Adipocyte (in vitro differentiated cells): ENCODE data around the gene GRIA1.

Experiments used
- DNase-seq: peaks from one replicate; pipeline ENCODE4 v3.0.0-alpha.2; 2015; ENCODE audit warnings: low read depth
- H3K27me3 ChIP-seq: replicated peaks from 2 replicates; pipeline ENCODE4 v1.7.0; 2013; ENCODE audit warnings: mild to moderate bottlenecking, low read length, moderate library complexity; ENCODE audit not compliant: control insufficient read depth, insufficient read depth
- H3K36me3 ChIP-seq: 2 replicates; pipeline ENCODE4 v1.7.0; 2013; ENCODE audit warnings: low read length, mild to moderate bottlenecking, moderate library complexity; ENCODE audit not compliant: control insufficient read depth, insufficient read depth, severe bottlenecking
- H3K4me1 ChIP-seq: 2 replicates; pipeline ENCODE4 v1.7.0; 2013; ENCODE audit warnings: mild to moderate bottlenecking, low read length, moderate library complexity; ENCODE audit not compliant: control insufficient read depth, insufficient read depth
- H3K4me3 ChIP-seq: 2 replicates; pipeline ENCODE4 v1.7.0; 2013; ENCODE audit warnings: mild to moderate bottlenecking, low read length, moderate library complexity
- H3K9ac ChIP-seq: 2 replicates; pipeline ENCODE4 v1.7.0; 2013; ENCODE audit warnings: mild to moderate bottlenecking, low read length, moderate library complexity
- H3K9me3 ChIP-seq: 2 replicates; pipeline ENCODE4 v1.7.0; 2013; ENCODE audit warnings: mild to moderate bottlenecking, low read length, moderate library complexity; ENCODE audit not compliant: control insufficient read depth

GRIA1 gene

GRCh38 chr5:153630546-153630945 lies 140.1 kb downstream of the GRIA1 start:
- Histone ChIP-seq H3K27me3 (no peaks in the 10 kb centered on the region), H3K36me3 (no peaks in the 10 kb centered on the region), H3K9ac (no peak overlapping the region), H3K4me1 (peaks cover 24% of the 10 kb centered on the region), H3K9me3 (no peaks in the 10 kb centered on the region), H3K4me3 (no peak overlapping the region)
- no peak for DNase-seq

- no peak overlapping the region for H3K4me3 ChIP-seq
- H3K9ac ChIP-seq: peak overlapping the region; percentile 22
- H3K4me1 ChIP-seq: peaks cover 22% of the 10 kb centered on the region
- DNase-seq: peak; percentile 34
- no peaks in the 10 kb centered on the region for H3K27me3 ChIP-seq
- no peaks in the 10 kb centered on the region for H3K9me3 ChIP-seq
- H3K36me3 ChIP-seq: no peaks in the 10 kb centered on the region
Observed at GRCh38 chr5:153632748-153633290, 142.3 kb downstream of the GRIA1 start.

GRCh38 chr5:153636670-153637451 lies 146.4 kb downstream of the GRIA1 start:
- Histone ChIP-seq H3K4me1 (peaks cover 17% of the 10 kb centered on the region), H3K9ac (no peak overlapping the region), H3K36me3 (no peaks in the 10 kb centered on the region), H3K27me3 (no peaks in the 10 kb centered on the region), H3K9me3 (no peaks in the 10 kb centered on the region), H3K4me3 (no peak overlapping the region)
- DNase-seq: no peak

- no peak for DNase-seq
- Histone ChIP-seq H3K9me3 (no peaks in the 10 kb centered on the region), H3K27me3 (no peaks in the 10 kb centered on the region), H3K9ac (no peak overlapping the region), H3K36me3 (no peaks in the 10 kb centered on the region), H3K4me3 (no peak overlapping the region), H3K4me1 (peaks cover 17% of the 10 kb centered on the region)
Observed at GRCh38 chr5:153640293-153640692, 149.8 kb downstream of the GRIA1 start.

- H3K4me1 ChIP-seq: peaks cover 17% of the 10 kb centered on the region
- H3K36me3 ChIP-seq: no peaks in the 10 kb centered on the region
- no peaks in the 10 kb centered on the region for H3K9me3 ChIP-seq
- H3K27me3 ChIP-seq: no peaks in the 10 kb centered on the region
- no peak for DNase-seq
- no peak overlapping the region for H3K9ac ChIP-seq
- no peak overlapping the region for H3K4me3 ChIP-seq
Observed at GRCh38 chr5:153641183-153641688, 150.8 kb downstream of the GRIA1 start.

- no peak for DNase-seq
- H3K9me3 ChIP-seq: no peaks in the 10 kb centered on the region
- no peaks in the 10 kb centered on the region for H3K27me3 ChIP-seq
- H3K36me3 ChIP-seq: no peaks in the 10 kb centered on the region
- H3K4me3 ChIP-seq: no peak overlapping the region
- H3K4me1 ChIP-seq: peaks cover 8% of the 10 kb centered on the region
- H3K9ac ChIP-seq: no peak overlapping the region
Observed at GRCh38 chr5:153654504-153655200, 164.2 kb downstream of the GRIA1 start.

GRCh38 chr5:153655201-153655510 lies 164.7 kb downstream of the GRIA1 start:
- Histone ChIP-seq H3K4me1 (peaks cover 9% of the 10 kb centered on the region), H3K36me3 (no peaks in the 10 kb centered on the region), H3K9ac (no peak overlapping the region), H3K27me3 (no peaks in the 10 kb centered on the region), H3K4me3 (no peak overlapping the region), H3K9me3 (no peaks in the 10 kb centered on the region)
- DNase-seq: no peak

- H3K9me3 ChIP-seq: no peaks in the 10 kb centered on the region
- H3K36me3 ChIP-seq: no peaks in the 10 kb centered on the region
- H3K9ac ChIP-seq: no peak overlapping the region
- H3K27me3 ChIP-seq: no peaks in the 10 kb centered on the region
- no peak for DNase-seq
- H3K4me3 ChIP-seq: no peak overlapping the region
- H3K4me1 ChIP-seq: peaks cover 16% of the 10 kb centered on the region
Observed at GRCh38 chr5:153658149-153658548, 167.7 kb downstream of the GRIA1 start.

- H3K9me3 ChIP-seq: no peaks in the 10 kb centered on the region
- no peak overlapping the region for H3K4me3 ChIP-seq
- no peaks in the 10 kb centered on the region for H3K27me3 ChIP-seq
- no peaks in the 10 kb centered on the region for H3K36me3 ChIP-seq
- no peak overlapping the region for H3K9ac ChIP-seq
- DNase-seq: peak; percentile 25
- peaks cover 16% of the 10 kb centered on the region for H3K4me1 ChIP-seq
Observed at GRCh38 chr5:153658606-153659005, 168.1 kb downstream of the GRIA1 start.

GRCh38 chr5:153659039-153659736 lies 168.7 kb downstream of the GRIA1 start:
- no peaks in the 10 kb centered on the region for H3K36me3 ChIP-seq
- peak; percentile 67 for DNase-seq
- no peak overlapping the region for H3K4me3 ChIP-seq
- no peaks in the 10 kb centered on the region for H3K9me3 ChIP-seq
- no peaks in the 10 kb centered on the region for H3K27me3 ChIP-seq
- H3K9ac ChIP-seq: no peak overlapping the region
- H3K4me1 ChIP-seq: peaks cover 16% of the 10 kb centered on the region

GRCh38 chr5:153660919-153661318 lies 170.4 kb downstream of the GRIA1 start:
- Histone ChIP-seq H3K9ac (no peak overlapping the region), H3K9me3 (no peaks in the 10 kb centered on the region), H3K4me3 (no peak overlapping the region), H3K4me1 (peaks cover 16% of the 10 kb centered on the region), H3K27me3 (no peaks in the 10 kb centered on the region), H3K36me3 (no peaks in the 10 kb centered on the region)
- DNase-seq: no peak
